GM12891 (cell line): ENCODE data around the gene ALPK3.

Source experiments
- POLR2A ChIP-seq: IDR thresholded peaks from 2 replicates; pipeline ENCODE4 v1.6.1; 2011; ENCODE audit warnings: low read depth, low read length, control low read depth
- POLR2AphosphoS5 ChIP-seq: IDR thresholded peaks from 2 replicates; pipeline ENCODE4 v1.6.1; 2011; ENCODE audit warnings: low read depth, low read length, control low read depth
- SPI1 ChIP-seq: IDR thresholded peaks from 2 replicates; pipeline ENCODE4 v1.6.1; 2011; ENCODE audit warnings: low read depth, low read length, control low read depth

GRCh38 chr15:84833447-84834228 lies 16.5 kb downstream of the ALPK3 start:
- TF ChIP-seq POLR2AphosphoS5 (no peak), SPI1 (no peak), POLR2A (no peak)
